Esophagus muscularis mucosa (tissue), 4 donors: ENCODE results near the gene ZNF786.

Experiments used
- EP300 ChIP-seq: sonication (generic); formaldehyde crosslinking; IDR thresholded peaks from one replicate; pipeline ENCODE4 v1.6.1; 2017; ENCODE audit warnings: antibody characterized with exemption
- POLR2A ChIP-seq: fragments of 450-650 bp; IDR thresholded peaks from one replicate; pipeline ENCODE4 v1.6.1; 2017; ENCODE audit warnings: antibody characterized with exemption, moderate library complexity, mild to moderate bottlenecking, low read depth
- TF ChIP-seq, protein P1 (sequence below), 3 experiments: fragments of 200-600 bp in 2 of 3; fragments of 450-650 bp in 1 of 3; sonication (generic) in 2 of 3; IDR thresholded peaks; one replicate each; pipeline ENCODE4 v1.5.1; 2017 to 2019; ENCODE audit warnings: antibody characterized with exemption in 3 of 3, mild to moderate bottlenecking in 2 of 3, moderate library complexity in 1 of 3

DNA sequence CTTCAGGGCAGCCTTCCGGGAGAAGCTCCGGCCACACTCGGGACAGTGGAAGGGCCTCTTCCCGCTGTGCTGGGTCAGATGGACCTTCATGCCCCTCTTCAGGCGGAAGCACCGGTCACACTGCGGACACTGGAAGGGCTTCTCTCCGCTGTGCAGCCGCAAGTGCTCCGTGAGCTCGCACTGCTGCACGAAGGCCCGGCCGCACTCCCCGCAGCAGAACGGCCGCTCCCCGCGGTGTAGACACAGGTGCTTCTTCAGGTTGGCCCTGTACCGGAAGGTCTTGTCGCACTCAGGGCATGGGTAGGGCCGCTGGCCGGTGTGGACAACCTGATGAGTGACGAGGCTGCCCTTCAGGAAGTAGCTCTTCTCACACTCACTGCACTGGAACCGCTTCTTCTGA is 14.2 kb upstream of the ZNF786 start:
- TF ChIP-seq, protein P1, sequence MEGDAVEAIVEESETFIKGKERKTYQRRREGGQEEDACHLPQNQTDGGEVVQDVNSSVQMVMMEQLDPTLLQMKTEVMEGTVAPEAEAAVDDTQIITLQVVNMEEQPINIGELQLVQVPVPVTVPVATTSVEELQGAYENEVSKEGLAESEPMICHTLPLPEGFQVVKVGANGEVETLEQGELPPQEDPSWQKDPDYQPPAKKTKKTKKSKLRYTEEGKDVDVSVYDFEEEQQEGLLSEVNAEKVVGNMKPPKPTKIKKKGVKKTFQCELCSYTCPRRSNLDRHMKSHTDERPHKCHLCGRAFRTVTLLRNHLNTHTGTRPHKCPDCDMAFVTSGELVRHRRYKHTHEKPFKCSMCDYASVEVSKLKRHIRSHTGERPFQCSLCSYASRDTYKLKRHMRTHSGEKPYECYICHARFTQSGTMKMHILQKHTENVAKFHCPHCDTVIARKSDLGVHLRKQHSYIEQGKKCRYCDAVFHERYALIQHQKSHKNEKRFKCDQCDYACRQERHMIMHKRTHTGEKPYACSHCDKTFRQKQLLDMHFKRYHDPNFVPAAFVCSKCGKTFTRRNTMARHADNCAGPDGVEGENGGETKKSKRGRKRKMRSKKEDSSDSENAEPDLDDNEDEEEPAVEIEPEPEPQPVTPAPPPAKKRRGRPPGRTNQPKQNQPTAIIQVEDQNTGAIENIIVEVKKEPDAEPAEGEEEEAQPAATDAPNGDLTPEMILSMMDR (IDR thresholded peaks at IDR 0.05): no peak
- TF ChIP-seq EP300: no peak
- TF ChIP-seq POLR2A: no peak
